Epithelial cell of proximal tubule (primary cell): Measurements from ENCODE around the gene PRMT2. TPM values are rescaled to one million over a fixed set of nuclear protein-coding genes. Genes with fewer than 3 reads are reported as not detected.
"Not testable (repeated sequence)": the region's sequence is repeated elsewhere in the genome, so short reads cannot be mapped to it uniquely, and the experiment has no call there.

Experiments
- DNase-seq: peaks from one replicate; pipeline ENCODE4 v3.0.0-alpha.2; 2011; ENCODE audit warnings: low read depth
- H3K4me3 ChIP-seq: 2 replicates; pipeline ENCODE4 v1.5.1; 2011; ENCODE audit warnings: low read depth, mild to moderate bottlenecking, low read length
- CTCF ChIP-seq: conservative IDR thresholded peaks from 2 replicates; pipeline ENCODE4 v1.5.1; 2012; ENCODE audit warnings: low read depth, mild to moderate bottlenecking, low read length
- total RNA-seq: library from RNA; depleted of rRNA; stranded (reverse); fragments of >200 nt; gene quantifications from 2 replicates; pipeline ENCODE4 v1.2.3, GENCODE V29; 2015

Gene PRMT2
- total RNA-seq, 1 donor from 2014 or later, result 98.8 TPM

DNA sequence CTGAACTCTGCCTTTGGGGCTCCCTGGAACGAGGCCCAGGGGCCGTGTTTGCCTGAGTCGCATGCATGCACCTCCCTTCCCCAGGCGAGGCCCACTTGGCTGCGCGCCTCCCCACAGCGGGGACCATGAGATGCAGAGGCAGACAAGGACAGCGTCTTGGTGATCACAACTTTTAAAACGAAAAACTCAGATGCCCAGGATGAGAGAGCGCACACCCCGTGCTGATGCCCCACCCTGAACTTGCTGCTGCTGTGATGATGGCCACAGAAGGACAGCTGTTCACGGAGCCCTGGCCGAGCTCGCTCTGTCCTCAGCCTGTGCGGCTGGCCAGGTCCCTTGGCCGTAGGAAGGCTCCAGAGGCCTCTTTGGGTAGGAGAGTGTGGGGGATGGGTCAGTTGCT, 11.4 kb upstream of the PRMT2 start:
- no peak for DNase-seq
- H3K4me3 ChIP-seq, result no peak overlapping the region
- no peak for TF ChIP-seq CTCF

- no peak for TF ChIP-seq CTCF
- DNase-seq, result no peak
- H3K4me3 ChIP-seq, result no peak overlapping the region
Observed at GRCh38 chr21:46625759-46626158, 9.7 kb upstream of the PRMT2 start.

GRCh38 chr21:46626536-46626935, 8.9 kb upstream of the PRMT2 start:
- DNase-seq, result no peak
- H3K4me3 ChIP-seq, result no peak overlapping the region
- TF ChIP-seq CTCF, result no peak

GRCh38 chr21:46626975-46627501, 8.4 kb upstream of the PRMT2 start:
- DNase-seq, result no peak
- H3K4me3 ChIP-seq, result no peak overlapping the region
- TF ChIP-seq CTCF, result no peak

DNA sequence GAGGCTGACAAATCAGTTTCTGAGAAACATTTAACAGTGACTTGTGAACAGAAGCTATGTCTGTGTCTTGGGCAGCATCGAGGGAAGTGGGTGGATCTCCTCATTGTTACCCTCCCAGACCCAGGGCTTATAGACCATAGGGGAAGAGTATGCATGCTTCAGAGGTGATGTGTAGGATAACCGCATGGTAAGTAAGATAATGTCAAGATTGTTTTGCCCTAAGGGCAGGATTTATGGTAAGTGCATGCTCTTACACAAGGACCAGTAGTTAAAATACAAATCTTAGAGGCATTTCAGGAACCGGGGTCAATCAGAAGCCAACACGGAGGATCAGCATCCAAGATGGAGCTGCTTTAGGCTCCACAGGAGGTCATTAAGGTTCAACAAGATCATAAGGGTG, 7.7 kb upstream of the PRMT2 start:
- TF ChIP-seq CTCF, result no peak
- no peak overlapping the region for H3K4me3 ChIP-seq
- no peak for DNase-seq

GRCh38 chr21:46628868-46629267, 6.6 kb upstream of the PRMT2 start:
- no peak for TF ChIP-seq CTCF
- no peak overlapping the region for H3K4me3 ChIP-seq
- DNase-seq, result no peak

GRCh38 chr21:46630915-46631314, 4.6 kb upstream of the PRMT2 start:
- not testable (repeated sequence) for H3K4me3 ChIP-seq, DNase-seq
